Ovary (tissue), 3 donors: ENCODE measurements around the gene PATL2.

Experiments
- EP300 ChIP-seq: sonication (generic); formaldehyde crosslinking; IDR thresholded peaks from one replicate; pipeline ENCODE4 v1.6.1; 2017; ENCODE audit warnings: antibody characterized with exemption
- POLR2A ChIP-seq: fragments of 450-650 bp; IDR thresholded peaks from one replicate; pipeline ENCODE4 v1.6.1; 2017; ENCODE audit warnings: antibody characterized with exemption, mild to moderate bottlenecking, moderate library complexity
- TF ChIP-seq, protein P1 (sequence below), 3 donors: fragments of 450-650 bp in 2 of 3; fragments of 200-600 bp in 1 of 3; IDR thresholded peaks; one replicate each; pipeline versions ENCODE4 v1.5.1 to v1.8.0; 2016 to 2022; ENCODE audit warnings: antibody characterized with exemption in 3 of 3, mild to moderate bottlenecking in 1 of 3
- donor health status: DM: no; HTN: no; CAD: no.

DNA sequence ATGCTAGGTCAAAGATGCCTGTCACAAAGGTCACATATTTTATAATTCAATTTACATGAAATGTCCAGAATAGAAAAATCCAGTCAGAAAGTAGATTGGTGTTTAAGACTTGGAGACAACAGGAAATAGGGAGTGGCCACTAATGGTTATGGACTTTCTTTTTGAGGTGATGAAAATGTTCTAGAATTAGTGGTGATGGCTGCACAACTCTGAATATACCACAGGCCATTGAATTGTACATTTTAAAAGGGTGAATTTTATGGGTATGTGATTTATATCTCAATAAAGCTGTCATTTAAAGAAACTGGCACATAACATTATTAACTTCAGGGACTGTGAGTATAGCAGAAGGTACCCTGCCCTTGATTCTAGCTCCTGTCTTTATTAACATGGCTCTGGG is 63.5 kb downstream of the PATL2 start:
- TF ChIP-seq, protein P1, sequence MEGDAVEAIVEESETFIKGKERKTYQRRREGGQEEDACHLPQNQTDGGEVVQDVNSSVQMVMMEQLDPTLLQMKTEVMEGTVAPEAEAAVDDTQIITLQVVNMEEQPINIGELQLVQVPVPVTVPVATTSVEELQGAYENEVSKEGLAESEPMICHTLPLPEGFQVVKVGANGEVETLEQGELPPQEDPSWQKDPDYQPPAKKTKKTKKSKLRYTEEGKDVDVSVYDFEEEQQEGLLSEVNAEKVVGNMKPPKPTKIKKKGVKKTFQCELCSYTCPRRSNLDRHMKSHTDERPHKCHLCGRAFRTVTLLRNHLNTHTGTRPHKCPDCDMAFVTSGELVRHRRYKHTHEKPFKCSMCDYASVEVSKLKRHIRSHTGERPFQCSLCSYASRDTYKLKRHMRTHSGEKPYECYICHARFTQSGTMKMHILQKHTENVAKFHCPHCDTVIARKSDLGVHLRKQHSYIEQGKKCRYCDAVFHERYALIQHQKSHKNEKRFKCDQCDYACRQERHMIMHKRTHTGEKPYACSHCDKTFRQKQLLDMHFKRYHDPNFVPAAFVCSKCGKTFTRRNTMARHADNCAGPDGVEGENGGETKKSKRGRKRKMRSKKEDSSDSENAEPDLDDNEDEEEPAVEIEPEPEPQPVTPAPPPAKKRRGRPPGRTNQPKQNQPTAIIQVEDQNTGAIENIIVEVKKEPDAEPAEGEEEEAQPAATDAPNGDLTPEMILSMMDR (IDR thresholded peaks at IDR 0.05), result no peak
- no peak for TF ChIP-seq POLR2A
- no peak for TF ChIP-seq EP300
